AG08396 (cell line): ENCODE data around the gene PML.
A peak's percentile ranks its signal among the peaks of the same experiment; 100 is the strongest.

Experiments used
- DNase-seq: peaks from one replicate; pipeline ENCODE4 v3.0.0; 2012; ENCODE audit warnings: low spot score, mixed read lengths

The PML gene

GRCh38 chr15:73985101-73985873, 9.2 kb upstream of the PML start:
- DNase-seq, result no peak

- DNase-seq, result no peak
These were observed 8.3 kb upstream of the PML start for GRCh38 chr15:73986055-73986775.

- no peak for DNase-seq
These were observed 7.8 kb upstream of the PML start for GRCh38 chr15:73986776-73987056.

GRCh38 chr15:73987250-73987649, 7.3 kb upstream of the PML start:
- no peak for DNase-seq

GRCh38 chr15:73987681-73988444, 6.7 kb upstream of the PML start:
- no peak for DNase-seq

GRCh38 chr15:73988445-73988969, 6.0 kb upstream of the PML start:
- no peak for DNase-seq

- peak; percentile 78 for DNase-seq
These were observed 5.3 kb upstream of the PML start for GRCh38 chr15:73989001-73989798.

GRCh38 chr15:73990250-73991005, 4.1 kb upstream of the PML start:
- no peak for DNase-seq

GRCh38 chr15:73991260-73991659, 3.3 kb upstream of the PML start:
- peak; percentile 40 for DNase-seq

- DNase-seq, result peak; percentile 97
These were observed 2.6 kb upstream of the PML start, which contains the start of gene STOML1 for GRCh38 chr15:73991726-73992593. Gene STOML1, minus strand, starts transcription at chr15:73992295. Its CDS starts 72 bp downstream, at chr15:73992223.

- no peak for DNase-seq
These were observed 2.0 kb upstream of the PML start for GRCh38 chr15:73992594-73992898.

- no peak for DNase-seq
These were observed 1.1 kb upstream of the PML start for GRCh38 chr15:73993211-73993994.

GRCh38 chr15:73994912-73995622, 551 bp downstream of the PML start:
- DNase-seq, result peak; percentile 36

- DNase-seq, result no peak
These were observed 1.8 kb downstream of the PML start for GRCh38 chr15:73996267-73996666.

GRCh38 chr15:73996939-73997338, 2.4 kb downstream of the PML start:
- DNase-seq, result peak; percentile 69

GRCh38 chr15:73997986-73998385, 3.5 kb downstream of the PML start:
- no peak for DNase-seq

- DNase-seq, result no peak
These were observed 12.5 kb downstream of the PML start for GRCh38 chr15:74006774-74007639.
